ENCODE data around the gene DAB2IP. TPM values are rescaled to one million over a fixed set of nuclear protein-coding genes. Genes with fewer than 3 reads are reported as not detected.

The DAB2IP gene
- total RNA-seq, 4 donors from 2014 or later: 42.0 to 93.4 (median 47.9) TPM

- no peak for ATAC-seq
- Histone ChIP-seq H3K9me3 (no peaks in the 10 kb centered on the region), H3K27ac (no peak overlapping the region), H3K27me3 (no peaks in the 10 kb centered on the region), H3K4me1 (peaks cover 0 to 59% (median 21%) of the 10 kb centered on the region in 3 donors), H3K4me3 (no peak overlapping the region), H3K36me3 (no peaks in the 10 kb centered on the region)
- no peak for TF ChIP-seq POLR2A (IDR thresholded peaks at IDR 0.05)
- TF ChIP-seq EP300 (IDR thresholded peaks at IDR 0.05): no peak
- no peak for TF ChIP-seq POLR2AphosphoS5 (IDR thresholded peaks at IDR 0.05)
- no peak for TF ChIP-seq CTCF (IDR thresholded peaks at IDR 0.05)
- WGBS, 2 donors (ENCODE audit: low coverage in 1 of 2): 90 to 96% methylated on average over 2 of the region's 3 CpGs
These were observed 51.7 kb downstream of the DAB2IP start for GRCh38 chr9:121703014-121703734.

- no peaks in the 10 kb centered on the region for H3K36me3 ChIP-seq
- H3K9me3 ChIP-seq: no peaks in the 10 kb centered on the region
- no peak overlapping the region for H3K27ac ChIP-seq
- H3K27me3 ChIP-seq: no peaks in the 10 kb centered on the region
- no peak for ATAC-seq
- WGBS, 2 donors (ENCODE audit: low coverage in 1 of 2): 64 to 100% methylated on average over 2 to 3 of the region's 3 CpGs
- no peak for TF ChIP-seq EP300 (IDR thresholded peaks at IDR 0.05)
- no peak for TF ChIP-seq POLR2AphosphoS5 (IDR thresholded peaks at IDR 0.05)
- TF ChIP-seq POLR2A (IDR thresholded peaks at IDR 0.05): no peak
- no peak for TF ChIP-seq CTCF (IDR thresholded peaks at IDR 0.05)
- H3K4me1 ChIP-seq: peaks cover 0 to 63% (median 17%) of the 10 kb centered on the region in 3 donors
- H3K4me3 ChIP-seq: no peak overlapping the region
These were observed 52.8 kb downstream of the DAB2IP start for GRCh38 chr9:121704281-121704680.

- ATAC-seq: no peak
- TF ChIP-seq CTCF (IDR thresholded peaks at IDR 0.05) (no peak), EP300 (IDR thresholded peaks at IDR 0.05) (no peak), POLR2A (IDR thresholded peaks at IDR 0.05) (no peak), POLR2AphosphoS5 (IDR thresholded peaks at IDR 0.05) (no peak)
- Histone ChIP-seq H3K27ac (no peak overlapping the region), H3K27me3 (no peaks in the 10 kb centered on the region), H3K9me3 (no peaks in the 10 kb centered on the region), H3K4me1 (peaks cover 0 to 63% (median 5%) of the 10 kb centered on the region in 3 donors), H3K36me3 (no peaks in the 10 kb centered on the region), H3K4me3 (no peak overlapping the region)
- no CpG with 5 or more reads among the region's 8 CpGs for WGBS, 2 donors (ENCODE audit: low coverage in 1 of 2)
These were observed 54.8 kb downstream of the DAB2IP start for GRCh38 chr9:121706149-121706750.

- Histone ChIP-seq H3K4me3 (no peak overlapping the region), H3K36me3 (no peaks in the 10 kb centered on the region), H3K27me3 (no peaks in the 10 kb centered on the region), H3K27ac (no peak overlapping the region), H3K9me3 (no peaks in the 10 kb centered on the region), H3K4me1 (peaks cover 0 to 59% (median 5%) of the 10 kb centered on the region in 3 donors)
- ATAC-seq: no peak
- no peak for TF ChIP-seq POLR2AphosphoS5 (IDR thresholded peaks at IDR 0.05)
- TF ChIP-seq EP300 (IDR thresholded peaks at IDR 0.05): no peak
- TF ChIP-seq POLR2A (IDR thresholded peaks at IDR 0.05): no peak
- no peak for TF ChIP-seq CTCF (IDR thresholded peaks at IDR 0.05)
- WGBS, 2 donors (ENCODE audit: low coverage in 1 of 2): 0 to 42% methylated on average over 1 to 5 of the region's 7 CpGs
These were observed 56.3 kb downstream of the DAB2IP start for GRCh38 chr9:121707477-121708424.
